HEK293 (cell line): ENCODE data around the gene ZFX.

Source experiments
- CTCF ChIP-seq: fragments of 450-650 bp; formaldehyde crosslinking; IDR thresholded peaks from 2 replicates; pipeline ENCODE4 v1.5.1; 2016; ENCODE audit warnings: missing biosample characterization, missing genetic modification characterization
- OVOL3 ChIP-seq: fragments of 450-650 bp; formaldehyde crosslinking; IDR thresholded peaks from 2 replicates; pipeline ENCODE4 v1.5.1; 2016; ENCODE audit warnings: missing biosample characterization, missing genetic modification characterization
- TSHZ1 ChIP-seq: fragments of 450-650 bp; formaldehyde crosslinking; IDR thresholded peaks from 2 replicates; pipeline ENCODE4 v1.5.1; 2016; ENCODE audit warnings: missing biosample characterization, missing genetic modification characterization, borderline replicate concordance
- ZNF133 ChIP-seq: fragments of 450-650 bp; formaldehyde crosslinking; IDR thresholded peaks from 2 replicates; pipeline ENCODE4 v1.5.1; 2016; ENCODE audit warnings: missing biosample characterization, missing genetic modification characterization
- ZNF211 ChIP-seq: fragments of 450-650 bp; formaldehyde crosslinking; IDR thresholded peaks from 2 replicates; pipeline ENCODE4 v1.5.1; 2016; ENCODE audit warnings: low read depth, missing biosample characterization, missing genetic modification characterization
- ZNF621 ChIP-seq: fragments of 450-650 bp; formaldehyde crosslinking; IDR thresholded peaks from 2 replicates; pipeline ENCODE4 v1.5.1; 2017; ENCODE audit warnings: missing biosample characterization, missing genetic modification characterization
- ZNF639 ChIP-seq: fragments of 450-650 bp; formaldehyde crosslinking; IDR thresholded peaks from 2 replicates; pipeline ENCODE4 v1.5.1; 2016; ENCODE audit warnings: missing biosample characterization, missing genetic modification characterization
- ZNF791 ChIP-seq: fragments of 450-650 bp; formaldehyde crosslinking; IDR thresholded peaks from 2 replicates; pipeline ENCODE4 v1.5.1; 2016; ENCODE audit warnings: missing biosample characterization, missing genetic modification characterization
- TF ChIP-seq, protein P1 (sequence below): fragments of 450-650 bp; formaldehyde crosslinking; IDR thresholded peaks from 2 replicates; pipeline ENCODE4 v1.5.1; 2016; ENCODE audit warnings: missing biosample characterization, missing genetic modification characterization

- TF ChIP-seq ZNF621 (tag by site-specific recombination) = no peak
- TF ChIP-seq ZNF133 (tag by site-specific recombination) = no peak
- TF ChIP-seq ZNF639 (tag by site-specific recombination) = no peak
- TF ChIP-seq ZNF791 (tag by site-specific recombination) = no peak
- TF ChIP-seq TSHZ1 (tag by site-specific recombination) = no peak
- TF ChIP-seq CTCF (tag by site-specific recombination) = no peak
- TF ChIP-seq OVOL3 (tag by site-specific recombination) = no peak
- TF ChIP-seq, protein P1, sequence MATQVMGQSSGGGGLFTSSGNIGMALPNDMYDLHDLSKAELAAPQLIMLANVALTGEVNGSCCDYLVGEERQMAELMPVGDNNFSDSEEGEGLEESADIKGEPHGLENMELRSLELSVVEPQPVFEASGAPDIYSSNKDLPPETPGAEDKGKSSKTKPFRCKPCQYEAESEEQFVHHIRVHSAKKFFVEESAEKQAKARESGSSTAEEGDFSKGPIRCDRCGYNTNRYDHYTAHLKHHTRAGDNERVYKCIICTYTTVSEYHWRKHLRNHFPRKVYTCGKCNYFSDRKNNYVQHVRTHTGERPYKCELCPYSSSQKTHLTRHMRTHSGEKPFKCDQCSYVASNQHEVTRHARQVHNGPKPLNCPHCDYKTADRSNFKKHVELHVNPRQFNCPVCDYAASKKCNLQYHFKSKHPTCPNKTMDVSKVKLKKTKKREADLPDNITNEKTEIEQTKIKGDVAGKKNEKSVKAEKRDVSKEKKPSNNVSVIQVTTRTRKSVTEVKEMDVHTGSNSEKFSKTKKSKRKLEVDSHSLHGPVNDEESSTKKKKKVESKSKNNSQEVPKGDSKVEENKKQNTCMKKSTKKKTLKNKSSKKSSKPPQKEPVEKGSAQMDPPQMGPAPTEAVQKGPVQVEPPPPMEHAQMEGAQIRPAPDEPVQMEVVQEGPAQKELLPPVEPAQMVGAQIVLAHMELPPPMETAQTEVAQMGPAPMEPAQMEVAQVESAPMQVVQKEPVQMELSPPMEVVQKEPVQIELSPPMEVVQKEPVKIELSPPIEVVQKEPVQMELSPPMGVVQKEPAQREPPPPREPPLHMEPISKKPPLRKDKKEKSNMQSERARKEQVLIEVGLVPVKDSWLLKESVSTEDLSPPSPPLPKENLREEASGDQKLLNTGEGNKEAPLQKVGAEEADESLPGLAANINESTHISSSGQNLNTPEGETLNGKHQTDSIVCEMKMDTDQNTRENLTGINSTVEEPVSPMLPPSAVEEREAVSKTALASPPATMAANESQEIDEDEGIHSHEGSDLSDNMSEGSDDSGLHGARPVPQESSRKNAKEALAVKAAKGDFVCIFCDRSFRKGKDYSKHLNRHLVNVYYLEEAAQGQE (tag by site-specific recombination) = no peak
- TF ChIP-seq ZNF211 (tag by site-specific recombination) = no peak
Measured at GRCh38 chrX:24203072-24203808, 53.7 kb downstream of the ZFX start.
